IMR-90 (cell line): ENCODE measurements around the gene CAPSL. TPM values are rescaled to one million over a fixed set of nuclear protein-coding genes. Genes with fewer than 3 reads are reported as not detected.

Experiments used
- ATAC-seq: fragments of 200-7000 bp; cut with Tn5 transposase; 2 replicates; pipeline ENCODE4 v1.9.1; 2020; ENCODE audit warnings: low read depth, mild to moderate bottlenecking, moderate library complexity
- BruUV-seq: library from RNA; stranded (reverse); fragments of 400-500 nt; replicated peaks from 2 replicates; lab custom pipeline; 2021; lab: Mats Ljungman, UMichigan
- CTCF ChIA-PET: fragments of 300-600 bp; formaldehyde crosslinking; extraction: SDS; loops from one replicate; lab custom pipeline; 2021; ENCODE audit warnings: antibody characterized with exemption; lab: Yijun Ruan, JAX
- POLR2A ChIA-PET: fragments of 300-600 bp; sonication (Branson Sonifier 250); formaldehyde crosslinking; loops from one replicate; lab custom pipeline; 2022; ENCODE audit warnings: antibody characterized with exemption; ENCODE audit not compliant: unreplicated experiment; lab: Charles Lee
- DNase-seq: peaks from one replicate; pipeline ENCODE4 v3.0.0; 2013
- H2AFZ ChIP-seq: replicated peaks from 2 replicates; pipeline ENCODE3; 2013; ENCODE audit warnings: low read length, mild to moderate bottlenecking; ENCODE audit not compliant: poor library complexity
- H2AK5ac ChIP-seq: 2 replicates; pipeline ENCODE4 v1.6.1; 2013; ENCODE audit warnings: low read depth, low read length, inconsistent platforms
- H2AK9ac ChIP-seq: replicated peaks from 2 replicates; pipeline ENCODE3; 2013; ENCODE audit warnings: mild to moderate bottlenecking, low read depth, low read length, moderate library complexity; ENCODE audit not compliant: poor library complexity
- H2BK120ac ChIP-seq: 2 replicates; pipeline ENCODE4 v1.6.1; 2013; ENCODE audit warnings: low read depth, low read length, inconsistent platforms
- H2BK15ac ChIP-seq: 3 replicates; pipeline ENCODE4 v1.6.1; 2013; ENCODE audit warnings: low read depth, low read length, inconsistent platforms
- H2BK20ac ChIP-seq: 2 replicates; pipeline ENCODE4 v1.6.1; 2013; ENCODE audit warnings: low read depth, mild to moderate bottlenecking, inconsistent platforms, low read length, moderate library complexity
- H2BK5ac ChIP-seq: 2 replicates; pipeline ENCODE4 v1.6.1; 2013; ENCODE audit warnings: mild to moderate bottlenecking, low read depth, low read length, inconsistent platforms; ENCODE audit not compliant: poor library complexity, severe bottlenecking
- H3K14ac ChIP-seq: replicated peaks from 2 replicates; pipeline ENCODE4 v1.6.1; 2013; ENCODE audit warnings: low read depth, low read length, inconsistent platforms
- H3K18ac ChIP-seq: 2 replicates; pipeline ENCODE4 v1.6.1; 2013; ENCODE audit warnings: low read depth, low read length, control low read depth
- H3K23ac ChIP-seq: 2 replicates; pipeline ENCODE4 v1.6.1; 2013; ENCODE audit warnings: low read depth, low read length, inconsistent platforms
- H3K27ac ChIP-seq: 2 replicates; pipeline ENCODE4 v1.5.1; 2013; ENCODE audit warnings: mild to moderate bottlenecking, control low read depth, low read length; ENCODE audit not compliant: insufficient read depth
- H3K27me3 ChIP-seq: 2 replicates; pipeline ENCODE4 v1.6.1; 2013; ENCODE audit warnings: low read length; ENCODE audit not compliant: control insufficient read depth, insufficient read depth
- H3K36me3 ChIP-seq: 2 replicates; pipeline ENCODE4 v1.6.1; 2013; ENCODE audit warnings: low read length, mixed read lengths; ENCODE audit not compliant: control insufficient read depth, insufficient read depth
- H3K4ac ChIP-seq: 2 replicates; pipeline ENCODE4 v1.6.1; 2013; ENCODE audit warnings: low read depth, low read length, inconsistent platforms
- H3K4me1 ChIP-seq: 2 replicates; pipeline ENCODE4 v1.6.1; 2013; ENCODE audit warnings: low read length, mixed read lengths; ENCODE audit not compliant: control insufficient read depth, insufficient read depth
- H3K4me2 ChIP-seq: 2 replicates; pipeline ENCODE4 v1.6.1; 2013; ENCODE audit warnings: low read depth, mild to moderate bottlenecking, control low read depth, low read length, moderate library complexity
- H3K4me3 ChIP-seq: 2 replicates; pipeline ENCODE4 v1.5.1; 2013; ENCODE audit warnings: low read depth, mild to moderate bottlenecking, control low read depth, low read length, moderate library complexity; ENCODE audit not compliant: insufficient read depth
- H3K56ac ChIP-seq: 2 replicates; pipeline ENCODE4 v1.6.1; 2013; ENCODE audit warnings: low read length, inconsistent platforms; ENCODE audit not compliant: insufficient read depth; ENCODE audit errors: extremely low read depth
- H3K79me1 ChIP-seq, 2 experiments: 2 replicates each; pipeline ENCODE4 v1.6.1; 2013; ENCODE audit warnings: low read length in 2 of 2, inconsistent platforms in 1 of 2, low read depth in 1 of 2
- H3K9ac ChIP-seq: 2 replicates; pipeline ENCODE4 v1.6.1; 2013; ENCODE audit warnings: low read depth, low read length, control low read depth
- H3K9me1 ChIP-seq: 2 replicates; pipeline ENCODE4 v1.6.1; 2013; ENCODE audit warnings: low read length, inconsistent platforms; ENCODE audit not compliant: insufficient read depth
- H3K9me3 ChIP-seq: 2 replicates; pipeline ENCODE4 v1.6.1; 2013; ENCODE audit warnings: low read length; ENCODE audit not compliant: control insufficient read depth, insufficient read depth
- H4K20me1 ChIP-seq: 2 replicates; pipeline ENCODE4 v1.6.1; 2013; ENCODE audit warnings: low read length, inconsistent platforms; ENCODE audit not compliant: insufficient read depth
- H4K5ac ChIP-seq: 2 replicates; pipeline ENCODE4 v1.6.1; 2013; ENCODE audit warnings: mild to moderate bottlenecking, low read depth, low read length, control low read depth
- H4K8ac ChIP-seq, 2 experiments: 2 replicates each; pipeline ENCODE4 v1.6.1; 2013; ENCODE audit warnings: low read depth in 2 of 2, low read length in 2 of 2, control low read depth in 1 of 2, inconsistent platforms in 1 of 2
- H4K91ac ChIP-seq: 2 replicates; pipeline ENCODE4 v1.6.1; 2013; ENCODE audit warnings: low read depth, low read length, inconsistent platforms; ENCODE audit not compliant: insufficient read depth
- BHLHE40 ChIP-seq: fragments of 150-350 bp; IDR thresholded peaks from 2 replicates; pipeline ENCODE4 v1.6.1; 2016; ENCODE audit warnings: mild to moderate bottlenecking, low read depth, low read length
- CEBPB ChIP-seq: IDR thresholded peaks from 2 replicates; pipeline ENCODE4 v1.6.1; 2012; ENCODE audit warnings: low read depth, low read length, improper control_type of control experiment
- CTCF ChIP-seq: conservative IDR thresholded peaks from 2 replicates; pipeline ENCODE4 v1.5.1; 2012; ENCODE audit warnings: mild to moderate bottlenecking, low read depth, low read length, improper control_type of control experiment
- MAFK ChIP-seq: IDR thresholded peaks from 2 replicates; pipeline ENCODE4 v1.6.1; 2012; ENCODE audit warnings: low read depth, low read length, improper control_type of control experiment
- MAZ ChIP-seq: IDR thresholded peaks from 2 replicates; pipeline ENCODE4 v1.6.1; 2012; ENCODE audit warnings: low read depth, mild to moderate bottlenecking, low read length, improper control_type of control experiment, moderate library complexity, borderline replicate concordance
- MXI1 ChIP-seq: IDR thresholded peaks from 2 replicates; pipeline ENCODE4 v1.6.1; 2012; ENCODE audit warnings: low read depth, mild to moderate bottlenecking, low read length, moderate library complexity, borderline replicate concordance
- NFE2L2 ChIP-seq: fragments of 150-350 bp; IDR thresholded peaks from 2 replicates; pipeline ENCODE4 v1.6.1; 2016; ENCODE audit warnings: low read depth, mild to moderate bottlenecking, low read length
- POLR2A ChIP-seq: IDR thresholded peaks from 2 replicates; pipeline ENCODE4 v1.6.1; 2012; ENCODE audit warnings: mild to moderate bottlenecking, low read depth, low read length
- RFX5 ChIP-seq: IDR thresholded peaks from 2 replicates; pipeline ENCODE4 v1.8.0; 2012; ENCODE audit warnings: low read depth, mild to moderate bottlenecking, low read length, moderate library complexity
- SMC3 ChIP-seq: fragments of 150-350 bp; IDR thresholded peaks from 2 replicates; pipeline ENCODE4 v1.6.1; 2016; ENCODE audit warnings: low read depth, mild to moderate bottlenecking, antibody characterized with exemption, low read length, moderate library complexity
- WGBS, 2 experiments: methylation state at CpG; one replicate each; pipeline versions ENCODE4 v1.1.5 to v1.1.7; 2013; ENCODE audit warnings: missing lambda C conversion rate in 2 of 2; ENCODE audit not compliant: insufficient read length in 1 of 2; ENCODE audit errors: extremely low coverage in 2 of 2; 5-methylcytosine and 5-hydroxymethylcytosine counted together
- dilution Hi-C: fragments of 300-500 bp; cut with HindIII; formaldehyde crosslinking; loops from one replicate; pipeline ENCODE4 v1.14.3; 2018; ENCODE audit warnings: low sequenced_read_pairs; ENCODE audit not compliant: unreplicated experiment
- in situ Hi-C: fragments of 300-500 bp; cut with MboI; formaldehyde crosslinking; loops from 3 replicates; pipeline ENCODE4 v1.14.3; 2019; ENCODE audit warnings: low sequenced_read_pairs, inconsistent platforms, mixed read lengths
- intact Hi-C: fragments of 100-400 bp; cut with micrococcal nuclease; formaldehyde crosslinking; loops from 2 replicates; pipeline ENCODE4 v1.10.0; 2022
- polyA plus RNA-seq, 3 experiments: library from polyadenylated mRNA; depleted of rRNA; stranded (reverse); fragments of >200 nt; gene quantifications; 2 replicates each; pipeline ENCODE4 v1.2.3, GENCODE V29; 2012; ENCODE audit warnings: low replicate concordance in 1 of 3
- total RNA-seq: library from RNA; depleted of rRNA; stranded (reverse); fragments of >200 nt; gene quantifications from 2 replicates; pipeline ENCODE4 v1.2.3, GENCODE V29; 2012
- TF ChIP-seq, protein P1 (sequence below): fragments of 150-350 bp; IDR thresholded peaks from 2 replicates; pipeline ENCODE4 v1.6.1; 2016; ENCODE audit warnings: low read depth, mild to moderate bottlenecking, low read length, moderate library complexity, borderline replicate concordance

The CAPSL gene
- total and polyA plus RNA-seq, 2 of the 4 experiments (the other 2 are of a cell fraction), result 0.09 TPM; not detected in 1

GRCh38 chr5:35876454-35876853, 62.0 kb downstream of the CAPSL start:
- Histone ChIP-seq H3K4me1 (no peaks in the 10 kb centered on the region; the same call in 1 of the 2 replicates), H3K27me3 (no peaks in the 10 kb centered on the region), H3K4me2 (no peak overlapping the region), H3K79me1 (peaks cover 3 to 6% of the 10 kb centered on the region in 2 experiments; a peak in 1 of 4 replicates), H2BK120ac (no peak overlapping the region; the same call in 1 of the 2 replicates), H3K4ac (no peak overlapping the region), H2BK20ac (peak overlapping the region; percentile 0; the same call in 1 of the 2 replicates), H3K9me3 (no peaks in the 10 kb centered on the region), H3K9ac (no peak overlapping the region), H3K4me3 (no peak overlapping the region), H3K56ac (no peak overlapping the region), H3K36me3 (peaks cover 15% of the 10 kb centered on the region), H4K8ac (no peak overlapping the region; a peak in 1 of 4 replicates), H3K18ac (peak overlapping the region; percentile 9; the same call in 1 of the 2 replicates), H2BK15ac (no peak overlapping the region), H2AK5ac (no peak overlapping the region), H3K23ac (no peak overlapping the region), H3K9me1 (peaks cover 3% of the 10 kb centered on the region; the same call in 1 of the 2 replicates), H2AK9ac (no peak overlapping the region), H4K91ac (no peak overlapping the region), H3K14ac (no peak overlapping the region; the same call in 1 of the 2 replicates), H2AFZ (no peak overlapping the region), H4K20me1 (no peaks in the 10 kb centered on the region), H3K27ac (no peak overlapping the region), H2BK5ac (peak overlapping the region; percentile 7), H4K5ac (peak overlapping the region; percentile 32; the same call in 1 of the 2 replicates)
- peak; percentile 32 for DNase-seq
- BruUV-seq, result no TSS peak
- CTCF ChIA-PET, result no interaction called here
- WGBS, 2 experiments, result no CpG with 5 or more reads among the region's 2 CpGs
- dilution Hi-C loops (no loop called here), intact Hi-C loops (no loop called here), in situ Hi-C loops (no loop called here)
- TF ChIP-seq POLR2A, result no peak
- TF ChIP-seq MAZ, result no peak
- no peak for TF ChIP-seq MAFK
- TF ChIP-seq RFX5, result no peak
- no peak for TF ChIP-seq BHLHE40
- TF ChIP-seq NFE2L2, result no peak
- no peak for TF ChIP-seq SMC3
- TF ChIP-seq, protein P1, sequence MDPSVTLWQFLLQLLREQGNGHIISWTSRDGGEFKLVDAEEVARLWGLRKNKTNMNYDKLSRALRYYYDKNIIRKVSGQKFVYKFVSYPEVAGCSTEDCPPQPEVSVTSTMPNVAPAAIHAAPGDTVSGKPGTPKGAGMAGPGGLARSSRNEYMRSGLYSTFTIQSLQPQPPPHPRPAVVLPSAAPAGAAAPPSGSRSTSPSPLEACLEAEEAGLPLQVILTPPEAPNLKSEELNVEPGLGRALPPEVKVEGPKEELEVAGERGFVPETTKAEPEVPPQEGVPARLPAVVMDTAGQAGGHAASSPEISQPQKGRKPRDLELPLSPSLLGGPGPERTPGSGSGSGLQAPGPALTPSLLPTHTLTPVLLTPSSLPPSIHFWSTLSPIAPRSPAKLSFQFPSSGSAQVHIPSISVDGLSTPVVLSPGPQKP, result no peak
- TF ChIP-seq CEBPB, result no peak
- no peak for TF ChIP-seq CTCF
- no peak for TF ChIP-seq MXI1
- POLR2A ChIA-PET, result no interaction called here
- ATAC-seq, result no peak
